T47D (cell line): ENCODE measurements around the gene CLTCL1.
"Not testable (repeated sequence)": the region's sequence is repeated elsewhere in the genome, so short reads cannot be mapped to it uniquely, and the experiment has no call there.

Experiments used
- DNase-seq, 2 experiments: peaks; one replicate each; pipeline versions ENCODE4 v3.0.0 to v3.0.0-alpha.2; 2011 to 2012; ENCODE audit warnings: low read depth in 1 of 2, low spot score in 1 of 2
- JUND ChIP-seq: IDR thresholded peaks from 2 replicates; pipeline ENCODE4 v1.6.1; 2012; ENCODE audit warnings: low read depth
- in situ Hi-C: cut with HindIII; loops from 2 replicates; pipeline ENCODE4 v1.10.0; 2016; ENCODE audit warnings: low sequenced_read_pairs, low pct_unique_long_range_greater_than_20kb

Gene CLTCL1

GRCh38 chr22:19319281-19319680, 27.8 kb upstream of the CLTCL1 start:
- no peak for TF ChIP-seq JUND
- in situ Hi-C loops = no loop called here
- DNase-seq = no peak

- in situ Hi-C loops = no loop called here
- no peak for DNase-seq
- no peak for TF ChIP-seq JUND
Measured at GRCh38 chr22:19317865-19318264, 26.3 kb upstream of the CLTCL1 start.

DNA sequence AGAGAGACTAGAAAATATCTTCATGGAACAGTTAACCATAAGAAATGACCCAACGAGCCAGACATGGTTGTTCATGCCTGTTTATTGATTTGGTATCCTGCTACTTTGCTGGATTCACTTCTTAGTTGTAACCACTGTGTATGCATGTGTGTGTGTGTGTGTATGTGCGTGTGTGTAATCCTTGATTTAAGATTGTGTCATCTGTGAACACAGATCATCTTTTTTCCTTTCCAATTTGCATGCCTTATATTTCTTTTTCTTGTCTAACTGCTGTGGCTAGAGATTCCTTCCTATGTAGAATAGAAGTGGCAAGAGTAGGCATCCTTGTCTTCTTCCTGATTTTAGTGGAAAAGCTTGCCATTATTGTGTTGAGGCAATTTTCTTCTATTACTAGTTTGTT, 16.4 kb upstream of the CLTCL1 start:
- in situ Hi-C loops = no loop called here
- TF ChIP-seq JUND = no peak
- no peak for DNase-seq

DNA sequence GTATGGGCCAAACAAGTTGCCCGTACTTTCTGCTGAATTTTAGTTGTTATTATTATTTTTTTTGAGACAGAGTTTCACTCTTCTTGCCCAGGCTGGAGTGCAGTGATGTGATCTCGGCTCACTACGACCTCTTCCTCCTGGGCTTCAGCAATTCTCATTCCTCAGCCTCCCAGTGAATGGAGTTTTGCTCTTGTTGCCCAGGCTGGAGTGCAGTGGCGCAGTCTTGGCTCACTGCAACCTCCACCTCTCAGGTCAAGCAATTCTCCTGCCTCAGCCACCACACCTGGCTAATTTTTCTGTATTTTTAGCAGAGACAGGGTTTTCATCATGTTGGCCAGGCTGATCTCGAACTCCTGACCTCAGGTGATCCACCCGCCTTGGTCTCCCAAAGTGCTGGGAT, 15.0 kb upstream of the CLTCL1 start:
- in situ Hi-C loops, DNase-seq: not testable (repeated sequence)

DNA sequence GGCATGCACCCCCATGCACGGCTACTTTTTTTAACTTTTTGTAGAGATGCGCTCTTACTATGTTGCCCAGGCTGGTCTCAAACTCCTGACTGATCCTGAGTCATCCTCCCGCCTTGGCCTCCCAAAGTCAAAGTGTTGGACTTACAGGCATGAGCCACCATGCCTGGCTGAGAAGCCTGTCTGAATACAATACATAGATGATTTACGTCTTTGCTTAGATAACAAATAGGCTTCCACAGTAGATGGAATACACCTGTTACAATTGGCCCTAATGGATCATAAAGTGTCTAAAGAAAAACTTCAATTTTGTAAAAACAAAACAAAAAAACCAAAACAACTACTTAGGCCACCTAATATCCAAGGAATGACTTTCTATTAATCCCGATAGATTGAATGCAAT, 13.0 kb upstream of the CLTCL1 start:
- TF ChIP-seq JUND = no peak
- in situ Hi-C loops = no loop called here
- DNase-seq = no peak

DNA sequence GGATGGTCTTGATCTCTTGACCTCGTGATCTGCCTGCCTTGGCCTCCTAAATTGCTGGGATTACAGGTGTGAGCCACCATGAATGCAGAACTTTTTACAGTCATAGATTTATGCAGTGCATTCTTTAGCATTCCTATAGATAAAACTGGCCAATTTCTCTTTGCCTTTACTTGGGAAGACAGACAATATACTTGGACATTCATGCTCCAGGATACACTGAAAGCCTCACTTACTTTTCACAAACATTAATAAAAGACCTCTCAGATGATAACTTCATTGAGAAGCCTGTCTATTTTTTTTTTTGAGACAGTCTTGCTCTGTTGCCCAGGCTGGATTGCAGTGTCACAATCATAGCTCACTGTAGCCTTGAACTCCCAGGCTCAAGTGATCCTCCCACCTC, 12.3 kb upstream of the CLTCL1 start:
- no peak for TF ChIP-seq JUND
- in situ Hi-C loops = no loop called here

GRCh38 chr22:19295733-19296132, 4.2 kb upstream of the CLTCL1 start:
- no peak for TF ChIP-seq JUND
- DNase-seq = no peak
- in situ Hi-C loops = no loop called here

More for the DNA sequence above, 12.3 kb upstream of the CLTCL1 start:
- no peak for DNase-seq

DNA sequence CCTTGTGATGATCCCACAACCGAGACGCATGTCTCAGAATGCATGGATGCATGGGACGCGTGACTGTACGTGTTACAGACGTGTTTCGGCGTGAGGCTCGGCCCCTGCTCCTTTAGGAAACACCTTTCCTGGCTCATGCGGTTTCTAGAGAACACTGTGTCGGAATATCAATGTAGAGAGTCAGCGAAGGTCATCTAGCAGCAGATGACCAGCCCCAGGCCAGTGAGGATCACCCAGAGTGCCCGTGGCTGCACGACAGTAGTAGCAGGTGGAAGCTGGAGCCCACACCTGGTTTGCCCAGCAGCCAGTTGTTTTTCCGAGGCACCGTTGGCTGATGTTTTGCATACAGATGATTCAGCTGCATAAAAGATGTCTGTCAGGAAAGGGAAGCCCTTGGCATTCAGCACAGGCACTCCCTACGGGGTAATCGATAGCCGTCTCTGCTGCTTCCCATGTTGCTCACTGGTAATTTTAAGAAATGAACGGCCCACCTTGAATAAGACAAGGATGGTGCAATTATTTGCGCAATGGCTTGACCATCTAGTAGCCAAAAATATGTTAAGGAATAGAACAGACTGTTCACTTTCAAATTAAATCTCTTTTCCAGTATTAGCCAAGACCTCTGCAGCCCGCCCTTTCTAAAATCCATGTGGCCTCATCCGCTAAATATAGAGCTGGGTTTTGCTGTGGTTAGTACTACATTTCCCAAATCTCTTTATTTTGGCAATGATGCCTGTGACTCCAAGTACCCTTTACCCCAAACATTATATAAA, 1.1 kb upstream of the CLTCL1 start:
- DNase-seq = no peak
- no peak for TF ChIP-seq JUND
- in situ Hi-C loops = no loop called here

GRCh38 chr22:19291218-19291579, 320 bp downstream of the CLTCL1 start:
- no peak for TF ChIP-seq JUND
- in situ Hi-C loops = no loop called here
- peak in 1 of 2 experiments; percentile 25 for DNase-seq

- no peak for DNase-seq
- in situ Hi-C loops = no loop called here
- no peak for TF ChIP-seq JUND
Measured at GRCh38 chr22:19290400-19291217, 910 bp downstream of the CLTCL1 start.

DNA sequence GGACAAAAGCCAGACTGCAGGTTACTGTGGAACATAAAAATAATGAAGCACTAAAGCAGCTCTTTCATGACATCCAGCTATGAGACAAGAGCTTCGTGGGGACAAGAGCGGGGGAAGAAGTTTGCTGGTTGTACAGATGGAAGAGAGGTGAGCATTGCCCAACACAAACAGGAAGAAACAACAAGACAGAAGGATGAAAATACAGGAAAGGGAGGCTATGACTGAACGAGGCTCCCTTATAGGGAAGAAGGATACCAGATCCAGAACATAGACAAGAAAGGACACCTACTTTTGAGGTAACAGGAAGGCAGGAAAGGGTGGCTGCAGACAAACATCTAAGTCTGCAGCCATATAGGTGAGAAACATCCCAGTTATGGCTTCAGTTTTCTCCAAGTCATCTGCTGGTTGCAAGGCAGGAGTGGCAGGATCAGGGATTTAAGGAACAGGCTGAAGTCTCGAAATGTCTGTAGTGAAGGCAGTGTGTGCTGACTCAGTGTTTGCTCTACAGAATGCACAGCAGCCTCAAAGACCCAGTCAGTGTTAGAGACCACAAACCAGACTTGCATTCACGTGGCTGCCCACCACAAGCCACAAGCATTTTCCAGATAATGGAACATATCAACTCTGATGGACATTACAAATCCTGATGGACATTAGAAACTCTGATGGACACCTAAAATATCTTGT, 1.9 kb downstream of the CLTCL1 start:
- in situ Hi-C loops = no loop called here
- no peak for DNase-seq
- TF ChIP-seq JUND = no peak

- TF ChIP-seq JUND = no peak
- DNase-seq = no peak
- in situ Hi-C loops = no loop called here
Measured at GRCh38 chr22:19287889-19288288, 3.6 kb downstream of the CLTCL1 start.
